Stimulated activated CD4-positive, alpha-beta T cell treated with anti-CD3 and anti-CD28 coated beads, Interleukin-2, amount 100 ng/mL, for 24 hours (primary cell): ENCODE measurements around the gene HLA-DOA.

Experiments
- DNase-seq, 2 donors: peaks; one replicate each; pipeline ENCODE4 v3.0.0-alpha.2; 2020

The HLA-DOA gene

DNA sequence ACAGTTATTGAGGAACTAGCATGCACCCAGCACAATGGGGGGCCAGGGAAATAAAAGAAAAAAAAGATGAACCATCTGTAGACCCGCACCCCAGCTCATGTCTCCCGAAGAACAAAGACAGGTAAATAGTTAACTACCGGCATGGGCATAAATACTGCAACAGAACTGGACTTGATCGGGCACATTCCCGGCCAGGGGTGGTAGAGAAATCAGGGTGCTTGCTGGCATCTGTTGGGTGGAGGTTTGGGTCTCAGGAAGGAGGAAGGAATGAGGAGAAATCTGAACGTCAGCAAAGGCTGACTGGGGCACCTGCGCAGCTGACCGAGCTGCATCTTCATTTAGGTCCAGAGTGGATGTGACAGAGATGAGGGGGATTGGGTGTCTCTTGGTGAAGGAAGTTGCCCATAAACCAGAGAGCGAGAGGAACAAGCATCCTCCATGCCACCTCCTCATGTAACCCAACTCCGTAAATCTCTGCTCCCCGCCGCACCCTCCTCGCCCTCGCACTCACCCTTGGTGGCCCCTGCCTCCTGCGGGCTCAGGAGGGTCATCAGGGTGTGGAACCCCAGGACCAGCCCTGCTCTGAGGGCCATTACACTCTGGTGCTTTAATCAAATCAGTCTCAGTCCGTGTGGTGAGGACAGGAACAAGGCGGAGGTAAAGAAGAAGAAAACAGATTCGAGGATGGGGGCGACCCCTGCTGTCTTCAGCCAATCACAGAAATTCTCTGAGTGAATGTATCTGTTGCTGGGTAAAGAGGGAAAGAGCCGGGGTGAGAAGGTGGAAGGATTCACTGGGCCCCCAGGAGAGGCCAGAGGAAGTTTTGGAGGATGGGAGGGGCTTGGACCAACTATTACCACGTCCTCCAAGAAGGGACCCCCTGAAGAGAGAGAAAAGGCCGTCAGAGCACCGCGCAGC is at the start of gene HLA-DOA:
Gene HLA-DOA (minus strand): TSS at position 648 of the 918 bp plus-strand sequence.
- peak in 1 of 2 donors; percentile 27 for DNase-seq

DNA sequence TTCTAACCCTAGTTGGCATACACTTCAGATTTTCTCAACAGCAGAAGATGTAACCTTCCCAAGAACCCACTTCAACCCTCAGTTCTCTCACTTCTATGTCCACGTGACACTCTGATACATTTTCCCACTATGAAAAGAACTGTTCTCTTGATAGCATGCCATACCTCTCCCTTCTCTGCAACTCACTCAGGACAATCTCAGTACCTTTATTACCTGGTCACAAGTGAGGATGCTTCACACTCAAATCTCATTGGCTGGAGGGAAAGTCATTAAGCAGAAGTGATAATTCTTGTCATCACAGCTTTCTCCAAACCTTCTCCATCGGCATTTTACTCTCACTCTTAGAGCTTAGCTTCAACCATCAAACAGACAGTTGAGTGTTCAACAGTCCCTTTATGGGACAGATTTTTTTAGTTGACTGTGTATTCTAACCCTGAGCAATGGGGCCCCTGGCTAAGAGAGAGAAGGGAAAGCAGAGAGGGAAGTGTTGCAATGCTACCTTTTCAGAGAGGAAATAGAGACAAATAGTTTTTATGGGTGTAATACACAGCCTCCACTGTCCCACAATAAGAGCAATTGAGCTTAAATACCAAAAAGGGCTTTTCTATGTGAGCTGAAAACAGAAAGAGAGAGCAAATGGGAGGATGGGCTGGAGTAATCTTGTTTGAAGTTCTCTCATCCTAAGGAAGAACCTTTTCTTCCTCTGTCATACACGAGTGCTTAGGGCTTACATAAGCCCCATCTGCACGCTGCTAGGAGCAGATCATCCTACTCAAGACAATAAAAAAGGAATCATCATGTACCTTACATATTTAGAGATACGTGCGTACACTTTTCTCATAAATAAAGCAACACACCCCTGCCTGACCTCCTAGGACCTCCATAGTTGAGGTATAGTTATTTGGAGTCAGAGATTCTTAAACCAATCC is 48.1 kb upstream of the HLA-DOA start:
- DNase-seq = no peak

DNA sequence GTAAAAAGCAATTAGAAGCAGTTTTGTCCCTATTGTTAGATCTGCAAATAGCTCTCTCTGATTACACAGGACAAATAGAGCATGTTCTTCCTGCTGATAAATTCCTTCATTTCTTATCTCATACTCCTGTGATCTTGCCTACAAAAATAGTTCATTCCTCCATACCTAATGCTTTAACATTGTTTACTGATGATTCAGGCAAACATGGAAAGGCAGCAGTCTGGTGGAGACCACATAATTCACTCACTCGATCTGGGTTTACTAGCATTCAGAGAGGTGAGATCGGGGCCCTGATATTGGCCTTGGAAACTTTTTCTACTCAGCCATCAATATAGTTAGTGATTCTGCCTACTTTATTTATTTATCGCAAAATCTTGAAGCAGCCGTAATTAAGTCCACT is 43.8 kb upstream of the HLA-DOA start:
- DNase-seq = no peak

DNA sequence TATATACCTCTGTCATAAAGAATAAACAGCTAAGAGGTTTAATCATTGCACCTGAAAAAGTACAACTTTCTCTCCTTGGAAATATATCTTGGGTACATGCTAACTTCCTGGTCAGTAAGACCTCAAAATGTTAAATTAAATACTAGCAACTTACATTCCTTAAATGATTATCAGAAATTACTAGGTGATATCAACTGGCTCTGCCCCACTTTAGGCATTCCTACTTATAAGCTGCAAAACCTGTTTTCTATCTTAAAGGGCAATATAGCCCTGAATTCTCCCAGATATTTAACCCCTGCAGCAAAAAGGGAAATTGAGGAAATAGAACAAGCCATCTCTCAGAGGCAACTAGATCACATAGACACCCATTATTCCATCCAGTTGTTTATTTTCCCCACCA is 43.2 kb upstream of the HLA-DOA start:
- DNase-seq = no peak

DNA sequence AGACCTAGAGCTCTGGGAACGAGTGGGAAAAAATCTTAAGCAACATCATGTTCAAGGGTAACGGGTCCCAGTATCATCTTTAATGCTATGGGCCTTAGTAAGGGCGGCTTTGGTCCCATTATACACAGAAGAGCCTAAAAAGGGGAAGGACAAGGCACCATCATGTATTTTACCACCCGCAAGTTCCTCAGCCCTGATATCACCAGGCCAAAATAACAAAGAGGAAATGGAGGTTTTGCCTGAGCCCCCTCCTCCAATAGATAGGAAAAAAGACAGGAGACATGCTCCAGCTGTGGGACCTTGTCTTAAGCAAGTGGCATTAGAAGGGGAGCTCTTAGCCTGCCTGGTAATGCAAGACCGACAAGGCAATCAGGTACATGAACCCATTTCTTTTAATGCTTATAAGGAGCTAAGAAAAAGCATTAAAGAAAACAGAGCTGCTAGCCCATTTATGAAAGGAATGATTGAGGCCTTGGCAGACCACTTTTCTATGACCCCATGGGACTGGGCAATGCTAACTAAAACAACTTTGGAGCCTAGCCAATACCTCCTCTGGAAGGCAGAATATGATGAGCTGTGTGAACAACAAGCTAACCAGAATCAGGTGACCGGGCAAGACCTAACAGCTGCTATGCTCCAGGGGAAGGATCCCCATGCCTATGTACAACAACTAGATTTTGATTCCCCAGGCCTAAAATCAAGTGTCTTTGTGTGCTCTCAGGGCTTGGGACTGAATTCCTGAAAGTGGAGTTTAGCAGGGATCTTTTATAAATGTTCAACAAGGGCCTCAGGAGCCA is 40.8 kb upstream of the HLA-DOA start:
- no peak for DNase-seq

DNA sequence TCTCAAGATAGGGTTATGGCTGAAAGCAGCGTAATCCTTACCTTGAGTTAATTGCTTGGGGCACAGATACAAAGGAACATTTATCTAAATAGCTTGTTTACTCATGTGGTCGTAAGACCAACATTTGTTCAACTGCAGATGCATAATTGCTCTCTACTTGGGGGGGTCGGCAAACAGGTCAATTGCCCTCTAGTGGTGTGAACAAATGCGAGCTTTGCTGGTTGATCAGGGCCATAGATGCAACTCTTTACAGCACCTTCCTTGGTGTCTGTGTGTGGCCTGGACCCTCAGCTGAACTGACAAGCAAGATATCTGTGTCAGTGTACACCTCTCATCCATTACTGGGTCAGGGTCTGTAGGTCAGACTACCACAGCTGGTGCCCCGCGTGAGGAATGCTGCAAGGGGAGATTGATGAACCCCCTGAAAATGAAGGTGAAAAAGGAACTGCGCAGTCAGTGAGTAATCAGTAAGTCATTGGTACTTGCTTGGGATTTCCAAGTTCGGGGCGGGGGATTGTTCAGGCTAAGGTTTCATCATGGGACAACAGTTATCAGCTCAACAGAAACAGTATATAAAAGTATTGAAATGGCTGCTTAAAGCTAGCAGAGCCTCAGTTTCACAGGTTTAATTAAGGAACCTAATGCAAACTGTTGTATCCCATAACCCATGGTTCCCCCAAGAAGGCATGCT is 40.1 kb upstream of the HLA-DOA start:
- DNase-seq = no peak

DNA sequence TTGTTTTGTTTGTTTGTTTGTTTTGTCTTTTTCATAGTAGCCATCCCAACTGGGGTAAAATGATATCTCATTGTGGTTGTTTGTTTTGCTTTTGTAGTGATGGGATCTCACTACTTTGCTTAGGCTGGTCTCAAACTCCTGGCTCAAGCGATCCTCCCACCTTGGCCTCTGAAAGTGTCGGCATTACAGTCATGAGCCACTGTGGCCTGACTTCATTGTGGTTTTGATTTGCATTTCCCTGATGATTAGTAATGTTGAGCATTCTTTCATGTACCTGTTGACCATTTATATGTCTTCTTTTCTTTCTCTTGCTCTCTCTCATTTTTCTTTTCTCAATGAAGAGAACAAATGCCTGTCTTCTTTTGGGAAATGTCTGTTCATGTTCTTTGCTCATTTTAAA is 30.8 kb upstream of the HLA-DOA start:
- no peak for DNase-seq

DNA sequence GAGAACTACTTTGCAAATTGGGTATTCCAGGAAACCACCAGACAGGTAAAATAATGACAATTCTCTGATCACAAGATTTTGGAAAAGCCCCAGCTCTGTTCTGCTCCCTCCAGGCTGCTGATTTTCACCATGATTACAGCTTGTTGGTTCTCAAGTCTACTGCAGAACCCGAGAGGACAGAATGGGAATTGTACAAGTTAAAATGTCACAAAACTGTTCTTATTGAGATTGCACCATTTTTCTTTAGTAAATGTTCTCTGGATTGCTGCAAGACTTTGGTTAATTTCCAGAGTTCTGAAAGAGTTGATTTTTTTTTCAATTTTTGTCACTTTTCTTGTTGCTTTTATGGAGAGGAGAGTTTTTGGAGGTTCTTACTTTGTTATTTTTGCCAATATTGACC is 27.1 kb upstream of the HLA-DOA start:
- no peak for DNase-seq

DNA sequence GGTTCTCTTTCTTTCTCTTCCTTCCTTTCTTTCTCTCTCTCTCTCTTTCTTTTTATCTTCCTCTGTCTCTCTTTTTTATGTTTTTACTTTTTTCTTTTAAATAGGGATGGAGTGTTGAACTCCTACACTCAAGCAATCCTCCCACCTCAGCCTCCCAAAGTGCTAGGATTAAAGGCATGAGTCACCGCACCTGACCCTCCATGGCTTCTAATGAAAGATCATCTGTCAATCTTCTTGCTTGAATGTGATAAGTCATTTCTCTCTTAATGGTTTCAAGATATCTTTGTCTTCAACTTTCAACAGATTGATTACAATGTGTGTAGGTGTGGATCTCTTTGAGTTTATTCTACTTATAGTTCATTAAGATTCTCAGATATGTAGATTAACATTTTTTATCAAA is 25.2 kb upstream of the HLA-DOA start:
- DNase-seq = no peak

DNA sequence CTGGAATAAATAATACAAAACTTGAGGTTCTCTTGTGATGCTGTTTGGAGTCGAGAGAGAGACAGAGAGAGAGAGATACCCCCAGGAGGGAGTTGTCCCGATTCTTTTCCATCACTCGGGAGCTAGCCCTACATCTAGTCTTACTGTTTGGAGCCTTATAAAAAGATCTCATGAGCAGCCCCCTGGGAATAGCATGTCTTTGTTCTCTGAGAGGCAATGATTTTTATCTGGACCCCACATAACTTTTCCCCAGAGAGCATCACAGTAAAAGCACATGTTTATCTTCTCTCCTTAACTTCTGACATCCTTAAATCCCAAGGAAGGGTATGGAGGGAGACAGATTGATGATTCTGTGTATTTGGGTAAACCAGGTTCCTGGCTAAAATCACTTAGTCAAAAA is 20.9 kb upstream of the HLA-DOA start:
- DNase-seq = no peak

DNA sequence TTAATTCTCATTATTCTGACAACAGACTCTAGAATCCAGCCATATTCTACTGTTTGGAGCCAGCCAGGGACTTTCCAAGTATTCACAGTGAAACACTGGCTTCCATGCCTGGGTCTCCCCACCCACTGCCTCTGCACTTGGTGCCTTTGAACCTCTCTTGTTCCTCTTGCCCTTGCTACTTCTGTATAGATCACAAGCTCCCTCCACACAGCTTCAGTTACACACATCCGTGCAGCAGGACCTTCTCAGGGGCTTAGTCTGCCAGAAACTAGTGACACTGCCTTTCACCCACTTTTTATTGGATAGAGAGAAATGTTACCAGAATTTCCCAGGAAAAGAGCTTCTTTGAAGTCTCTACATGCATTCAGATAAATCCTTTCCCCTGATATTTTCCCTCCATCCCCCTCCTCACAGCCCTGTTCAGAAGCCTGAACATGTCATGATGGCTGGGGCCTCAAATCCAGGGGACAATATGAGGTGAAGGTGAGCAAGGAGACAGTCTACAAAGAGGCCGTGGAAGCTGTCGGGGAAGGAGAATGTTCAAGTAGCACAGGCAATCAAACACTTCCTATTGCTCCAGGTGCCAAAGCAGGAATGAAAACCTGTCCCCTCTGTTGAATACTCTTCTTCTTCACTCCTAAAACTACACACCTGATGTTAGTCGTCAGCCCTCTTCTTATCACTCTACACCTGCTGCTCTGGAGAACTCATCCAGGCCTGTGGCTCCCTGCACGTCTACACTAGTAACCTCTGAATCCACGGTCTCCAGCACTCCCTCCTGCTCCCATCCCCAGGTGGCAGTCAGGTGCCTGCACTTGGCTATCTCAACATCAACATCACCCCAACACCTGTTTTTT is 20.2 kb upstream of the HLA-DOA start:
- DNase-seq = no peak

DNA sequence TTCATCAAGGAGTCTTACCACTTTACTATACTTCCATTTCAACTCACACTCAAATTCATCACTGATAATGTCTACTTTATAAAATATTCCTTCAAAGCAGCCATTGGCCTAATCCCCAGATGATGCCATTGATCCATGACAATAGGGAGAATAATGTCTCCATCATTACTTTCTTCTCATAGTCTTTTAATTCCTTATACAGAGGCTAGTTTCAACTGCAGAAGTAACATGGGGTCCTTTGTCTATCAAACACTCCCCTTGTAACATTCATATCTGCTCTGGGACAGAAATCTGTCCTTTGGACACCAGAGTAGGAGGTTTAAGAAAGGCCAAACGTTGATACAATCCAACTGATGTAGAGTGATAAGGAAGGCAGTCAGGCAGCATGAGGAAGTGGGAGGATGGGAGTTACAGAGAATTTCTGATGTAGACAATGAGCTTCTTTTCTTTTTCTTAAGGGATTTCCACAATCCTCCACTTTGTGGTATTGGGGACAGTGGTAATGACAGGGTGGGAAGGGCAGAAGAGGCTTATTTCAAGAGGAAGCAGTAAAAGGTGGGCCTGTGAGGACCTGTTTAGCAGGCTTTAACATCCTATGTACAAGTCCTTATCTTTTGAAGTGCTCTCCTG is 18.9 kb upstream of the HLA-DOA start:
- DNase-seq = no peak

DNA sequence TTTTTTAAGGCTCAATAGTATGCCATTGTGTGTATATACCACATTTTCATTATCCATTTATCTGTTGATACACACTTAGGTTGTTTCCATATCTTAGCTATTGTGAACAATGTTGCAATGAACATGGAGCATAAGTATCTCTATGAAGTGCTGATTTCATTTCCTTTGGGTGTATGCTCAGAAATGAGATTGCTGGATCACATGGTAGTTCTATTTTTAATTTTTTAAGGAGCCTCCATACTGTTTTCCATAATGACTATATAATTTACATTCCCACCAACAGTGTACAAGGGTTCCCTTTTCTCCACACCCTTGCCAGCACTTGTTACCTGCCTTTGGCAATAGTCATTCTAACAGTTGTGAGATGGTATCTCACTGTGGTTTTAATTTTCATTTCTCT is 15.1 kb upstream of the HLA-DOA start:
- DNase-seq = no peak

DNA sequence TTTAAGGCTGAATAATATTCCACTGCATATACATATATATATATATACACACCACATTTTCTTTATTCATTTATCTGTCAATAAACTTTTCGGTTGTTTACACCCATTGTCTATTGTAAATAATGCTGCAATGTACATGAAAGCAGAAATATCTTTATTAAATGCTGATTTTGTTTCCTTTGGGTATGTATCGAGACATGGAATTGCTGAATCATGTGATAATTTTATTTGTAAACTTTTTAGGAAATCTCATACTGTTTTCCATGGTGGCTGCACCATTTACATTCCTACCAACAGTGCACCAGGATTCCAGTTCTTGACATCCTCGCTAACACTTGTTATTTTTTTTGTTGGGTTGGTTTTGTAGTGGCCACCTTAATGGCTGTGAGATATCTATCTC is 14.1 kb upstream of the HLA-DOA start:
- DNase-seq = no peak

DNA sequence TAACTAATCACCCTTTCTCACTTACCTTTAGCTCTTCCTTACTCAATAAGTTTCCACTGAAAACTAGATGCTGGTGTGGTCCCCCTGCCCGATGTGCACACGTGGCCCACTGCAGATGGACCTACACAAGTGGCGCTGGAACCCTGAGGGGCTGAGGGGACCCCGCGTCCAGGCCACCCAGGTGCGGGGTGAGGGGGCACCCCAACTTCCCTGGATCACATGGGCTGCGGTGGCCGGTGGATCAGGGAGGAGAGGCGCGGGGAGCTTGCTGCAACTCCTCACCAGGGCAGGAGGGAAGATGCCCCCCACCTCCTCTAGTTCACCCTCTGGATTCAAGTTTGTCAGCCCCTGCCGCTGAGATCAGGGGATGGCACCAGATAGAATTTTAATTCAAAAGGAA is 12.5 kb upstream of the HLA-DOA start:
- DNase-seq = no peak

DNA sequence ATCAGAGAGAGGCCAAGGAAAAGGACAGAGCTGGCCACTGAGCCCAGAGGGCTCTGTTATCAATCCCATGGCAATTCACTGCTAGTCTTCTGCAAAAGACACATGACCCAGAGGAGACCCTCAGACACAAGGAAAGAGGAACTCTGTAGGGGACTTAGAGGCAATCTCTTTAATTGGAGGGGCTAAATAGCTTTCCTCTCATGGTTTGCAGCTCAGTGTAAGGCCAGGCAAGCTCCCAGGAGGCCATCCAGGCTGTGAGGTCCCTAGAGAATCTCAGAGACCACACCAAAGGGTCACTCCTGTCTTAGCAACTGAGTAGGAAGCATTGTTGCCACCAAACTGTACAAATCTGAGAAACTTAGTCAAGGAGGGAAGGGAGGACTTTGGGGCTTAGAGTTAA is 10.0 kb upstream of the HLA-DOA start:
- DNase-seq = no peak

DNA sequence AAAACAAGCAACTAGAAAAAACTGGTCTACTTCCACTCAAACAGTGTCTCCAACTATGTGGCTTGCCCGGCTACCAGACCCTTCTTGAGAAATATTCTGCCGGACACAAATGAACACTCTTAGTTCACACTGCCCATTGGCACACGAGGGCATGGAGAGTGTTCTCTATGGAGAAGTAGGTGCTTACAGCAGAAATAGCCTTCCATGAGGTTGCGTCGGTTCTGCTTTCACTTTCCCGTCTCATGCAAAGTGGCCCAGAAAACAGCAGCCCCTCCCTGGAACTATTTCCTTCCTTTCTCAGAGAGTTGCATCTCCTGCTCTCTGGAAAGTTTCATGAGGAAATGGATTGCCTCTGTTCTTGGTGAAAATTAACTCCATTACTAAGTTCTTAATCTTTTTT is 9.5 kb upstream of the HLA-DOA start:
- peak; percentile 25 to 50 for DNase-seq

DNA sequence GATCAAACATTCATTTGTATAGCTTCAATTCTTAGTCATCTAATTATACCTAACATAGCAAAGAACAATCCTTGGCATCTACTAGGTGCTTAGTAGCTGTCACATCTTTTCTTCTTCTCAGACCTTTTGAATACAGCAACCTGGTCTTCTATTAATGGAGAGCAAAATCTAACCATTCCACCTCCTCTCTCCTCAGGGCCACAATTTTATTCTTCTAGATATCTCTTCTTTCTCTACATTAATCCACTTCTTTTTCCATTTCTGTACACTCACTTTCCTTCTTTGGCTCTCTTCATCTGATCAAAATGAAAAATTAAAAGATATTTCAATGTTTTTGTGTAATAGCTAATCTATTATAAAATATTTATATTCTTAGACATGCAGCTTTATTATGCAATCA is 9.0 kb upstream of the HLA-DOA start:
- DNase-seq = no peak

DNA sequence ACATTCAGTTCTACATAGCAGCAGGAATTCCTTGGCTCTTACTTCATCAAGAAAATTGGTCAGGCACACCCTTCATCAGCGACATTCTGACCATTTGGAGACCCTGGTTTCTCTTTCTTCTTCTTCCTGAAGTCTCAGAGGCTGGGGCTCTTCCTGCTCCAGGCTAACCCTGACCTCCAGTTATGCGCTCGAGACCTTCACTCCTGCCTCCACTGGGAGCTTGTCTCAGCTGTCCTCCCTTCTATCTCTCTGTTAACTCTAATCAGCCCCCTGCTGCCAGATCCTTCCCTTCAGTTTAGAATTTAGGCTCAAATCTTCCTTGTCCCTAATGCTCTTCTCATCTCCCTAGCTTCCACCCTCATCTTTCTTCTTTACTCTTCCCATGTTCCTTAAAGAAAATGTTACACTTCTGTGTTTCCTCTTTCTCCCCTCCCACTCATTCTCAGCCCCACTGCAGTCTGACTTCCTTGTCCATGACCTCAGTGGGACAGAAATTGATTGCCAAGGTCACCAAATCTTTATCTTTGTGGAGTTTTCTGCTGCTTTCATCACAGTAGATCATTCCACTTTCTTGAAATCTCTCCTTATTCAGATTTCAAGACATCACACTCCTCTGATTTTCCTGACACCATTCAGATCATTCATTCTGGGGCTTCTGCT is 8.4 kb upstream of the HLA-DOA start:
- DNase-seq = no peak

DNA sequence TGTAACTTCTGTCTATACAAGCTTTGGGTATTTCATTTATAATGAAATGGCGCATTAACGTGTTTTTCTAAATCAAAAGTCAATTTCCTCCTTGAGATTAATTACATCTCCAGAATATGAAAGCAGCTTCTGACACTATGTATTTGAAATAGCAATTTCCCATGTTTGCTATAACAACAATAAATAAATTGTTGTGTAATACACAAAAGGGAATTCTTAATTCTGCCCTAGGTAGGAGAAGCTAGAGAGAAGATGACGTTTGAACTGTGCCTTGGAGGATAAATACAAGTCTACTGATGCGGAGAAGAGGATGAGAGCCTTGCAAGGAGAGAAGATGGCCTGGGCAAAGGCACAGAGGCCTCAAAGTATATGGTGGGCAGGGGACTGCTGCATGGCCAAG is 7.6 kb upstream of the HLA-DOA start:
- no peak for DNase-seq
